ENCODE results near the gene SH3RF3.
"Not testable (repeated sequence)": the region's sequence is repeated elsewhere in the genome, so short reads cannot be mapped to it uniquely, and the experiment has no call there.

SH3RF3 gene

GRCh38 chr2:109205447-109205846, 76.4 kb downstream of the SH3RF3 start:
- DNase-seq = no peak

GRCh38 chr2:109206569-109207146, 77.7 kb downstream of the SH3RF3 start:
- no peak for DNase-seq

GRCh38 chr2:109207176-109207575, 78.2 kb downstream of the SH3RF3 start:
- DNase-seq = no peak

GRCh38 chr2:109208071-109208950, 79.3 kb downstream of the SH3RF3 start:
- no peak for DNase-seq

GRCh38 chr2:109208951-109209335, 79.9 kb downstream of the SH3RF3 start:
- no peak for DNase-seq

GRCh38 chr2:109209412-109209811, 80.4 kb downstream of the SH3RF3 start:
- no peak for DNase-seq

- no peak for DNase-seq
Observed at GRCh38 chr2:109209941-109210340, 80.9 kb downstream of the SH3RF3 start.

- no peak for DNase-seq
Observed at GRCh38 chr2:109210431-109211200, 81.6 kb downstream of the SH3RF3 start.

GRCh38 chr2:109211315-109211714, 82.3 kb downstream of the SH3RF3 start:
- no peak for DNase-seq

- no peak for DNase-seq
Observed at GRCh38 chr2:109212836-109213563, 84.0 kb downstream of the SH3RF3 start.

GRCh38 chr2:109213646-109214433, 84.8 kb downstream of the SH3RF3 start:
- peak; percentile 82 for DNase-seq

GRCh38 chr2:109214651-109215371, 85.8 kb downstream of the SH3RF3 start:
- DNase-seq = no peak

- no peak for DNase-seq
Observed at GRCh38 chr2:109215866-109216265, 86.9 kb downstream of the SH3RF3 start.

GRCh38 chr2:109216332-109216731, 87.3 kb downstream of the SH3RF3 start:
- no peak for DNase-seq

- no peak for DNase-seq
Observed at GRCh38 chr2:109217362-109218086, 88.5 kb downstream of the SH3RF3 start.

GRCh38 chr2:109218087-109218791, 89.2 kb downstream of the SH3RF3 start:
- no peak for DNase-seq

- no peak for DNase-seq
Observed at GRCh38 chr2:109218792-109219126, 89.8 kb downstream of the SH3RF3 start.

- no peak for DNase-seq
Observed at GRCh38 chr2:109220860-109221259, 91.9 kb downstream of the SH3RF3 start.

- DNase-seq = not testable (repeated sequence)
Observed at GRCh38 chr2:109221316-109221715, 92.3 kb downstream of the SH3RF3 start.

GRCh38 chr2:109222422-109222821, 93.4 kb downstream of the SH3RF3 start:
- no peak for DNase-seq

Data from CD4-positive, alpha-beta T cell treated with Interferon gamma for 1 hour (primary cell).